ENCODE measurements around the gene LIPI.

Gene LIPI

DNA sequence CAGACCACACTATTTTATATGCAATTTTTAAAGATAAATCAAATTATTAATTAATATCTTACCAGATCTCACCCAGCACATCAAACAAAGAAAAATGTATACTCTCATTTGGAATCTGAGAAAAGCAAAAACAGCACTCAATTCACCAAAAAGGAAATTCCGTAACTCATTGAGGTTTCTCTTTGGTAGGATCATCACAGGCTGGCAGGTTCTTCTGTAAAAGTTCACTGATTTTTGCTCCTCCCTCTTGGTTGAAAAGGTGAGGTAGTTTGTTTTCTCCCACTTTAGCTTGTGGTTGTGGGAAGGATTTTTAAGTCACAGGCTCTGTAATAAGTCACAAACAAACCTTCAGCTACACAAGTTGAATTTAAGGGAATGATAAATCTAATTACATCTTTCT lies at the start of gene LIPI:
TSS of gene LIPI (minus strand) at position 218 of the 400 bp plus-strand sequence. CDS start at position 108, 110 bp downstream.
- H3K4me3 ChIP-seq (ENCODE audit: low read depth, low read length): no peak within 1 kb of the TSS
- DNase-seq (ENCODE audit: low read depth): no peak
- TF ChIP-seq, protein P1, sequence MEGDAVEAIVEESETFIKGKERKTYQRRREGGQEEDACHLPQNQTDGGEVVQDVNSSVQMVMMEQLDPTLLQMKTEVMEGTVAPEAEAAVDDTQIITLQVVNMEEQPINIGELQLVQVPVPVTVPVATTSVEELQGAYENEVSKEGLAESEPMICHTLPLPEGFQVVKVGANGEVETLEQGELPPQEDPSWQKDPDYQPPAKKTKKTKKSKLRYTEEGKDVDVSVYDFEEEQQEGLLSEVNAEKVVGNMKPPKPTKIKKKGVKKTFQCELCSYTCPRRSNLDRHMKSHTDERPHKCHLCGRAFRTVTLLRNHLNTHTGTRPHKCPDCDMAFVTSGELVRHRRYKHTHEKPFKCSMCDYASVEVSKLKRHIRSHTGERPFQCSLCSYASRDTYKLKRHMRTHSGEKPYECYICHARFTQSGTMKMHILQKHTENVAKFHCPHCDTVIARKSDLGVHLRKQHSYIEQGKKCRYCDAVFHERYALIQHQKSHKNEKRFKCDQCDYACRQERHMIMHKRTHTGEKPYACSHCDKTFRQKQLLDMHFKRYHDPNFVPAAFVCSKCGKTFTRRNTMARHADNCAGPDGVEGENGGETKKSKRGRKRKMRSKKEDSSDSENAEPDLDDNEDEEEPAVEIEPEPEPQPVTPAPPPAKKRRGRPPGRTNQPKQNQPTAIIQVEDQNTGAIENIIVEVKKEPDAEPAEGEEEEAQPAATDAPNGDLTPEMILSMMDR (conservative IDR thresholded peaks at IDR 0.05; ENCODE audit: low read depth, low read length): no peak

GRCh38 chr21:14260174-14260764 lies 49.5 kb upstream of the LIPI start:
- DNase-seq (ENCODE audit: low read depth): no peak
- TF ChIP-seq, protein P1 (conservative IDR thresholded peaks at IDR 0.05; ENCODE audit: low read depth, low read length): no peak
- no peak overlapping the region for H3K4me3 ChIP-seq (ENCODE audit: low read depth, low read length)

- TF ChIP-seq, protein P1 (conservative IDR thresholded peaks at IDR 0.05; ENCODE audit: low read depth, low read length): peak; percentile 61
- H3K4me3 ChIP-seq (ENCODE audit: low read depth, low read length): no peak overlapping the region
- peak; percentile 81 for DNase-seq (ENCODE audit: low read depth)
Measured at GRCh38 chr21:14259747-14260146, 49.0 kb upstream of the LIPI start.

GRCh38 chr21:14251336-14251735 lies 40.6 kb upstream of the LIPI start:
- TF ChIP-seq, protein P1 (conservative IDR thresholded peaks at IDR 0.05; ENCODE audit: low read depth, low read length): no peak
- no peak overlapping the region for H3K4me3 ChIP-seq (ENCODE audit: low read depth, low read length)

GRCh38 chr21:14245711-14246110 lies 35.0 kb upstream of the LIPI start:
- TF ChIP-seq, protein P1 (conservative IDR thresholded peaks at IDR 0.05; ENCODE audit: low read depth, low read length): no peak
- DNase-seq (ENCODE audit: low read depth): no peak
- no peak overlapping the region for H3K4me3 ChIP-seq (ENCODE audit: low read depth, low read length)

More at GRCh38 chr21:14251336-14251735, 40.6 kb upstream of the LIPI start:
- DNase-seq (ENCODE audit: low read depth): no peak

- no peak for DNase-seq (ENCODE audit: low read depth)
- TF ChIP-seq, protein P1 (conservative IDR thresholded peaks at IDR 0.05; ENCODE audit: low read depth, low read length): no peak
- no peak overlapping the region for H3K4me3 ChIP-seq (ENCODE audit: low read depth, low read length)
Measured at GRCh38 chr21:14244911-14245310, 34.2 kb upstream of the LIPI start.

DNA sequence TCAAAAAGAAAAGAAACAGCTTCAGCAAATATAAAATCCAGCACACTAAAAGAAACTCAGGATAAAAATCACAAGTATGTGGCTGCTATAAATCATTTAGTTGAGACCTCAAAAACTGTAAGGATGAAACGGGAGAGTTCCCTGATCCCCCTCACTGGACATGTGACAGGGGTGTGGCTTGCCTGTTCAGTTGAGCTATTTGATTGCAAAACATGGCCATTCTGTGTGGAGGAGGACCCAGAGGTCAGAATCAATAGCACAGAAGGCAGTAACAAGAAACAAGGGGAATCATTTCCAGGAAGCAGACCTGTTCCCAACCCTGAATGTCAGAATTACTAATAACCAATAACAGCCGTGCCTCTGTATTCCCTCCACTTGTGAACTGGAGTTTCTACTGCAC lies 33.1 kb upstream of the LIPI start:
- TF ChIP-seq, protein P1 (conservative IDR thresholded peaks at IDR 0.05; ENCODE audit: low read depth, low read length): no peak
- DNase-seq (ENCODE audit: low read depth): no peak
- no peak overlapping the region for H3K4me3 ChIP-seq (ENCODE audit: low read depth, low read length)

All from choroid plexus epithelial cell (primary cell).